HUES64 (cell line): Measurements from ENCODE around the gene LCN10.

ENCODE experiments used
- H3K27ac ChIP-seq: 2 replicates; pipeline ENCODE4 v1.7.0; 2013; ENCODE audit warnings: low read depth, low read length, inconsistent platforms
- H3K27me3 ChIP-seq: 2 replicates; pipeline ENCODE4 v1.6.1; 2013; ENCODE audit warnings: mild to moderate bottlenecking, low read length; ENCODE audit not compliant: insufficient read depth
- H3K36me3 ChIP-seq: 2 replicates; pipeline ENCODE4 v1.6.1; 2013; ENCODE audit warnings: mild to moderate bottlenecking, low read length; ENCODE audit not compliant: insufficient read depth
- H3K4me1 ChIP-seq: 2 replicates; pipeline ENCODE4 v1.6.1; 2013; ENCODE audit warnings: mild to moderate bottlenecking, low read length, moderate library complexity; ENCODE audit not compliant: insufficient read depth
- H3K4me3 ChIP-seq: 2 replicates; pipeline ENCODE4 v1.5.1; 2013; ENCODE audit warnings: mild to moderate bottlenecking, low read length, moderate library complexity
- H3K9ac ChIP-seq: 2 replicates; pipeline ENCODE4 v1.6.1; 2013; ENCODE audit warnings: mild to moderate bottlenecking, low read depth, low read length
- H3K9me3 ChIP-seq: 2 replicates; pipeline ENCODE4 v1.6.1; 2013; ENCODE audit warnings: low read depth, low read length; ENCODE audit not compliant: insufficient read depth
- WGBS: fragments of 150-250, 120-280 bp; methylation state at CpG from one replicate; pipeline ENCODE4 v1.1.7; 2013; ENCODE audit warnings: missing lambda C conversion rate; 5-methylcytosine and 5-hydroxymethylcytosine counted together

Gene LCN10

DNA sequence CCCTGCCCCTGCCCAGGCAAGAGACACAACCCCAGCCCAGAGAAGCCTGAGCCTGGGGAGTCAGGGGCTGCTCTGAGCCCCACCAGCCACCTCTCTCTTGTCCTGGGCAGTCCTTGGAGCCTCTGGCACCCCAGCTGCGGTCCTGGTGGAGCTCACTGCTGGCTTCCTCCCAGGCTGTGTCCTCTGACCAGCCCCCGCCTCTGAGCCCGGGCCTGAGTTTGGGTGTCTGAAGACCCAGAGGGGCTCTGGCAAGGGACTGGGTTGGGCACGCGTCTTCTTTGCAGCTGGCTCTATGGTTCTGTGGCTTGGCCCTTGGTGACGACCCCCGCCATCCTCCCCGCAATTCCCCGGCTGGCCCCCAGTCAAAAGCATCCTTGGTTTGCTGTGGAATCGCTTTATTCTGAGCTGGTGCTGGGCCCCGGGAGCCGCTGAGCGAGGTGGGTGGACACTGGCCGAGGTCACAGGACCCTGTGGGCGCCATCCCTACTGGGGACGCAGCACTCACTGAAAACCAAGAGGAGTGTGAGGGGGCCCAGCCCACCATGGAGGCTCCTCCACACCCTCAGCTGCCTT lies 985 bp upstream of the LCN10 start:
- Histone ChIP-seq H3K9me3 (no peaks in the 10 kb centered on the region), H3K27me3 (no peaks in the 10 kb centered on the region), H3K9ac (no peak overlapping the region), H3K4me1 (no peaks in the 10 kb centered on the region), H3K4me3 (no peak overlapping the region), H3K36me3 (no peaks in the 10 kb centered on the region), H3K27ac (no peak overlapping the region)
- WGBS, result 92% methylated on average over 16 of the region's 16 CpGs

- no peaks in the 10 kb centered on the region for H3K36me3 ChIP-seq
- no peaks in the 10 kb centered on the region for H3K9me3 ChIP-seq
- no peak overlapping the region for H3K4me3 ChIP-seq
- no peak overlapping the region for H3K9ac ChIP-seq
- no peaks in the 10 kb centered on the region for H3K4me1 ChIP-seq
- WGBS, result 85% methylated on average over 32 of the region's 32 CpGs
- H3K27me3 ChIP-seq, result no peaks in the 10 kb centered on the region
- no peak overlapping the region for H3K27ac ChIP-seq
Measured at GRCh38 chr9:136741883-136742571, 713 bp downstream of the LCN10 start.

DNA sequence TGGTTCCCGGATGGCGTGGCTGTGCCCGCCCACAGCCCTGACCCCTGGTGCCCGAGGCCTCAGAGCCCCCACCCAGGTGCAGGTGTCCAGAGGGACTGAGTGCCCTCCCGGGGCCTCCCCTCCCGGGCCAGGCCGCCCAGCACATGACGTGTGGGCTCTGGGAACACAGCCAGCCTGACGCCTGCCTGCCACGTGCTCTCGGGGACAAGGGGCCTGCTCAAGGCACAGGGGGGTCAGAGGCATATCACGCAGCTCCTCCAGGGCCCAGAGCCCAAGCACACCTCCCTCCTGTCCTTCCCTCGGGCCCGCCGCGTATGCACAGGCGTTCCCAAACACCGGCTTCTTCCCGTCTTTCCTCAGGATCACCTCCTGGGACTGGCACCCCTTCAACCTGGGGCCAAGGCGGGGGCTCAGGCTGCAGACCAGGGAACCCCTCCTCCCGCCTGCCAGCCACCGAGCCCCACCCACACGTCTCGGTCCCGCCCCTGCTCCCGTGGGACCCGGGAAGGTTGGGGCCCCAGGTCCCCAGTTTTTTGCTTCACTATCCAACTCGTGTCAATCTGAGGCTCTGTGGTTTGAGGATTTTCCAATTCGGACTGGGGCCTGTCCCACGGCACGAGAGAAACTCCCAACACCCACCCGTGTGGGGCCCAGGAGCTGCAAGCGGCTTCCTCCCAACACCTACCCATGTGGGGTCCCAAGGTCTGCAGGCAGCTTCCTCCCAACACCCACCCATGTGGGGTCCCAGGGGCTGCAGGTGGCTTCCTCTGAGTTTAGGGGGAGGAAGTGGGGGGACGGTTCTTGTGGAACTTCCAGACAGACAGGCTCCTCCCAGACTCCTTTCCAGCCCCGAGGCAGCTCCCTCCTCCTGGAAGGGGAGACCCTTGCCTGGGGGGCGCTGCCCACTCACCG lies 1.5 kb downstream of the LCN10 start:
- no peaks in the 10 kb centered on the region for H3K9me3 ChIP-seq
- no peak overlapping the region for H3K27ac ChIP-seq
- H3K36me3 ChIP-seq, result no peaks in the 10 kb centered on the region
- no peaks in the 10 kb centered on the region for H3K27me3 ChIP-seq
- no peaks in the 10 kb centered on the region for H3K4me1 ChIP-seq
- no peak overlapping the region for H3K9ac ChIP-seq
- 84% methylated on average over 37 of the region's 37 CpGs for whole genome bisulfite sequencing
- no peak overlapping the region for H3K4me3 ChIP-seq

- Histone ChIP-seq H3K4me3 (no peak overlapping the region), H3K9me3 (no peaks in the 10 kb centered on the region), H3K9ac (no peak overlapping the region), H3K4me1 (no peaks in the 10 kb centered on the region), H3K27ac (no peak overlapping the region), H3K36me3 (no peaks in the 10 kb centered on the region), H3K27me3 (no peaks in the 10 kb centered on the region)
- 90% methylated on average over 16 of the region's 16 CpGs for WGBS
Measured at GRCh38 chr9:136740491-136740890, 2.2 kb downstream of the LCN10 start.

DNA sequence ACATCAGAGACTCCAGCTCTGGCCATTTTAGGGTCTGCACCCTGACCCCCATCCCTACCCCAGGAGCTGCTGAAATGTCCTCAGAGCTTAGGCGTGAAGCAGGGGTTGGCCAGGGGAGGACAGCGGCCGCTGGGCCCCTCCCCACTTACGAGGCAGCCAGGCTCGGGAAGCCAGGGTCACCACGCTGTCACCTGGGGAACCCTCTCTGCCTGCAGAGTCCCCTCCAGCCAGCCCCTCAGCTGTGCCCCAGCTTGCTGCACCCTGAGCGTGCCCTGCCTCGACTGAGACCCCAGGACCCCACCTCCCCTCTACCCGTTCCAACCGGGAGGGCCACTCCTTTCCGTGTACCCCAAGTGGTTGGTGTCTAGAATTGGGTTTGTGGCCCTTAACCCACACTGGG lies 2.7 kb downstream of the LCN10 start:
- 92% methylated on average over 11 of the region's 11 CpGs for WGBS
- Histone ChIP-seq H3K27ac (no peak overlapping the region), H3K4me3 (no peak overlapping the region), H3K9ac (no peak overlapping the region), H3K9me3 (no peaks in the 10 kb centered on the region), H3K4me1 (no peaks in the 10 kb centered on the region), H3K36me3 (no peaks in the 10 kb centered on the region), H3K27me3 (no peaks in the 10 kb centered on the region)

GRCh38 chr9:136739509-136739908 lies 3.2 kb downstream of the LCN10 start:
- WGBS, result 90% methylated on average over 23 of the region's 23 CpGs
- H3K4me1 ChIP-seq, result no peaks in the 10 kb centered on the region

GRCh38 chr9:136738960-136739359 lies 3.8 kb downstream of the LCN10 start:
- Histone ChIP-seq H3K4me1 (no peaks in the 10 kb centered on the region), H3K9ac (no peak overlapping the region), H3K27me3 (no peaks in the 10 kb centered on the region), H3K27ac (no peak overlapping the region), H3K4me3 (no peak overlapping the region), H3K36me3 (no peaks in the 10 kb centered on the region), H3K9me3 (no peaks in the 10 kb centered on the region)
- 93% methylated on average over 20 of the region's 20 CpGs for WGBS

More at GRCh38 chr9:136739509-136739908, 3.2 kb downstream of the LCN10 start:
- Histone ChIP-seq H3K9ac (no peak overlapping the region), H3K9me3 (no peaks in the 10 kb centered on the region), H3K36me3 (no peaks in the 10 kb centered on the region), H3K4me3 (no peak overlapping the region), H3K27ac (no peak overlapping the region), H3K27me3 (no peaks in the 10 kb centered on the region)

DNA sequence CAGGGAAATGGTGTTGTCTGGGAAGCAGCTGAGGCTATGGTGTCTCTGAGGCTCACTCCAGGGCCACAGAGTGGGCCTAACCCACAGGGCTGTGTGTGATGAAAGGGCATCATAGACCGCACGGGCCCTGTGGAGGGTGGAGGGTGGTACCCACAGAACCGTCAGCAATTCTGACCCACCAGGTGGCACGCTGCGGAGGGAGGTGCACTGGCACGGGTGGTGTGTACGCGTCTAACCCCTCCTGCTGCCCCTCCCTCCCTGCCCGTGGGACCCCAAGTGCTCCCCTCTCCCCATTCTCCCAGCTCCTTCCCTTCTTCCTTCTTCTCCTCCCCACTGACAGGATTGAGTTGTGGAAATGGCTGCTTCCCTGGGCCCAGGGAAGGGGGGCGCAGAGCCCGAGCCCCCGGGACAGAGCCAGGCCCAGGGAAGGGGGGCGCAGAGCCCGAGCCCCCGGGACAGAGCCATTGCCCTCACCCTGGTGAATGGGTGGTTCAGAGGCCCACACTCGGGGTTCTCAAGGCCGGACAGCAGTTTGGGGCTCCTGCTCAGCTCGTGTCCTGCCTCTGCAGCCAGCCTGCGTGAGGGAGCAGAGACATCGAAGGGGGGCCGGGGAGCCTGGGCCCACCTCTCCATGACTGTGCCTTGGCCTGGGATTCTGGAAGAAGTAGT lies 6.8 kb downstream of the LCN10 start:
- Histone ChIP-seq H3K27ac (no peak overlapping the region), H3K4me1 (no peaks in the 10 kb centered on the region), H3K9ac (no peak overlapping the region; the same call in 1 of the 2 replicates), H3K27me3 (no peaks in the 10 kb centered on the region), H3K4me3 (no peak overlapping the region), H3K9me3 (no peaks in the 10 kb centered on the region), H3K36me3 (no peaks in the 10 kb centered on the region)
- 91% methylated on average over 21 of the region's 21 CpGs for WGBS

- H3K4me3 ChIP-seq, result no peak overlapping the region
- no peak overlapping the region for H3K9ac ChIP-seq
- H3K9me3 ChIP-seq, result no peaks in the 10 kb centered on the region
- H3K4me1 ChIP-seq, result no peaks in the 10 kb centered on the region
- no peaks in the 10 kb centered on the region for H3K27me3 ChIP-seq
- 85% methylated on average over 12 of the region's 12 CpGs for WGBS
- H3K36me3 ChIP-seq, result no peaks in the 10 kb centered on the region
- no peak overlapping the region for H3K27ac ChIP-seq
Measured at GRCh38 chr9:136734837-136735496, 7.8 kb downstream of the LCN10 start.

- no peaks in the 10 kb centered on the region for H3K4me1 ChIP-seq
- 94% methylated on average over 12 of the region's 12 CpGs for WGBS
- H3K9ac ChIP-seq, result no peak overlapping the region
- H3K4me3 ChIP-seq, result no peak overlapping the region
- H3K36me3 ChIP-seq, result no peaks in the 10 kb centered on the region
- peaks cover 10% of the 10 kb centered on the region for H3K27me3 ChIP-seq
- no peaks in the 10 kb centered on the region for H3K9me3 ChIP-seq
- H3K27ac ChIP-seq, result no peak overlapping the region
Measured at GRCh38 chr9:136733611-136734010, 9.1 kb downstream of the LCN10 start.
